ENCODE data around the gene STAG1.

The STAG1 gene

DNA sequence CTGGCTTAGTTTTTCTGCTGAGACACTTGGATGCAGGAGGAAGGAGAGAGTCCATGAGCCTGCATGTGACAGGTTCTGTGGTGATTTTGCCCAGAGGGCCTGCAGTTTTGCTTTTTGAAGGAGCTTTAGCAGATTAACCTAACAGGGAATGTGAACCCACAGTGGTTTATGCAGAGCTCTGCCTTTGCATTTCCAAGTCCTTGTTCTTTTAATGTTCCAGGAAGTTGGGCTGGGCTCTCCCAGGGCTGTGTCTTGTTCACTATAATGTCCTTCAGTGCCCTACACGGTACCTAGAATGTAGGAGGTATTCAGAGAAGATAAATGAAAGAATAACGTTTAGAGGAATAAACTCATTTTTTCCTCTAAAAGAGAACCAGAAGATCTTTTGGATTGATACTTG lies 451.7 kb downstream of the STAG1 start:
- DNase-seq (ENCODE audit: low read depth) = no peak
- TF ChIP-seq, protein P1, sequence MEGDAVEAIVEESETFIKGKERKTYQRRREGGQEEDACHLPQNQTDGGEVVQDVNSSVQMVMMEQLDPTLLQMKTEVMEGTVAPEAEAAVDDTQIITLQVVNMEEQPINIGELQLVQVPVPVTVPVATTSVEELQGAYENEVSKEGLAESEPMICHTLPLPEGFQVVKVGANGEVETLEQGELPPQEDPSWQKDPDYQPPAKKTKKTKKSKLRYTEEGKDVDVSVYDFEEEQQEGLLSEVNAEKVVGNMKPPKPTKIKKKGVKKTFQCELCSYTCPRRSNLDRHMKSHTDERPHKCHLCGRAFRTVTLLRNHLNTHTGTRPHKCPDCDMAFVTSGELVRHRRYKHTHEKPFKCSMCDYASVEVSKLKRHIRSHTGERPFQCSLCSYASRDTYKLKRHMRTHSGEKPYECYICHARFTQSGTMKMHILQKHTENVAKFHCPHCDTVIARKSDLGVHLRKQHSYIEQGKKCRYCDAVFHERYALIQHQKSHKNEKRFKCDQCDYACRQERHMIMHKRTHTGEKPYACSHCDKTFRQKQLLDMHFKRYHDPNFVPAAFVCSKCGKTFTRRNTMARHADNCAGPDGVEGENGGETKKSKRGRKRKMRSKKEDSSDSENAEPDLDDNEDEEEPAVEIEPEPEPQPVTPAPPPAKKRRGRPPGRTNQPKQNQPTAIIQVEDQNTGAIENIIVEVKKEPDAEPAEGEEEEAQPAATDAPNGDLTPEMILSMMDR (IDR thresholded peaks at IDR 0.05; ENCODE audit: control insufficient read depth, insufficient read depth, low read depth, low read length, missing control alignments) = no peak

DNA sequence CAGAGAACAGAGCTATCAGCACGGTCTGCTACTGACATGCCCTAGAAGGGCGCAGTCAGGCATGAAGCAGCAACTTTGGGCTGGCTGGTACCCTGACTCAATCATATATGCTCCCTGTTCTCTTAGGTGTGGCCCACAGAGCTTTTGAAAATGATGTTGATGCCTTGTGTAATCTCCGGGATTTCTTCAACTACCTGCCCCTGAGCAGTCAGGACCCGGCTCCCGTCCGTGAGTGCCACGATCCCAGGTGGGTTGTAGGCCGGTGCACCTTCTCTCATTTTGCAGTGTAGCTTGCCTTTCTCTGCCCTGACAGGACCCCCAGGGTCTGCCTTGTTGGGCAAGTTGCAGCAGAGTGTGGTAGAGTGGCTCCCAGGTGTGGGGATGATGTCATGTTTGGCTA lies 454.4 kb downstream of the STAG1 start:
- H3K4me3 ChIP-seq (ENCODE audit: control insufficient read depth, low read depth, low read length) = no peak overlapping the region
- no peak for DNase-seq (ENCODE audit: low read depth)
- TF ChIP-seq, protein P1 (IDR thresholded peaks at IDR 0.05; ENCODE audit: control insufficient read depth, insufficient read depth, low read depth, low read length, missing control alignments) = no peak

More for the DNA sequence above, 451.7 kb downstream of the STAG1 start:
- no peak overlapping the region for H3K4me3 ChIP-seq (ENCODE audit: control insufficient read depth, low read depth, low read length)

DNA sequence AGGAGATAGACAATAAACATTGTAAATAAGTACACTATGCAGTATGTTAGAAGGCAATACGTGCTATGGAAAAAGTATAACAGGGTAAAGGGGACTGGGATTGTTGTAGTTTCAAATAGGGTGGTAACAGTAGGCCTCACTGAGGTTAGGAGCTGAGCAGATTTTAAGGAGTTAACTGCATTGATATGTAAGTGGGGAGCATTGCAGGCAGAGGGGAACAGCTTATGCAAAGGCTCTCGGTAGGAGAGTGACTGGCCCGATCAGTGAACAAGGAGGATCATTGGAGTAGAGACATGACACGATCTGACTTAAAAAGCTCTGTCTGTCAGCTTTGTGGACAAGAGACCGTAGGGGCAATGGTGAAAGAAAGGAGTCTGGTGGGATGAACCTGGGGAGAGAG lies 455.2 kb downstream of the STAG1 start:
- TF ChIP-seq, protein P1 (IDR thresholded peaks at IDR 0.05; ENCODE audit: control insufficient read depth, insufficient read depth, low read depth, low read length, missing control alignments) = no peak
- no peak for DNase-seq (ENCODE audit: low read depth)
- no peak overlapping the region for H3K4me3 ChIP-seq (ENCODE audit: control insufficient read depth, low read depth, low read length)

GRCh38 chr3:136294176-136294575 lies 458.0 kb downstream of the STAG1 start:
- DNase-seq (ENCODE audit: low read depth) = no peak
- TF ChIP-seq, protein P1 (IDR thresholded peaks at IDR 0.05; ENCODE audit: control insufficient read depth, insufficient read depth, low read depth, low read length, missing control alignments) = no peak
- no peak overlapping the region for H3K4me3 ChIP-seq (ENCODE audit: control insufficient read depth, low read depth, low read length)

GRCh38 chr3:136293279-136293678 lies 458.9 kb downstream of the STAG1 start:
- no peak overlapping the region for H3K4me3 ChIP-seq (ENCODE audit: control insufficient read depth, low read depth, low read length)
- TF ChIP-seq, protein P1 (IDR thresholded peaks at IDR 0.05; ENCODE audit: control insufficient read depth, insufficient read depth, low read depth, low read length, missing control alignments) = no peak
- no peak for DNase-seq (ENCODE audit: low read depth)

DNA sequence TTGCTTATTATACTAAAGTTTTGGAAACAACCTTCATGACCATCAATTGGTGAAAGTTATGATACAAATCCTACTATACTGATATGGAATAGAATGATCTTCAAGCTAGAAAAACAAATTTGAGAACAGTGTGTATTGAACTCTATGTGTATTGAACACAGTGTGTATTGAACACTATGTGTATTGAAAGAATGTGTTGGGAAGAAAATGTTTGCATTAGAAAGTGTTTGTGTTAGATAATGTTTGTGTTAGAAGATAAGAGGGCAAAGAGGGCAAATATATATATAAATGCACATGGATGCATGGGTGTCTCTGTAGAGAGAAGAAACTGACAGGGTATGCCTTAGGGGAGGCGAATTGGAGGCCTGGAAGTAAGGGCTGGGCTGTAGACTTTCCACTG lies 459.7 kb downstream of the STAG1 start:
- no peak overlapping the region for H3K4me3 ChIP-seq (ENCODE audit: control insufficient read depth, low read depth, low read length)
- TF ChIP-seq, protein P1 (IDR thresholded peaks at IDR 0.05; ENCODE audit: control insufficient read depth, insufficient read depth, low read depth, low read length, missing control alignments) = no peak
- DNase-seq (ENCODE audit: low read depth) = no peak

DNA sequence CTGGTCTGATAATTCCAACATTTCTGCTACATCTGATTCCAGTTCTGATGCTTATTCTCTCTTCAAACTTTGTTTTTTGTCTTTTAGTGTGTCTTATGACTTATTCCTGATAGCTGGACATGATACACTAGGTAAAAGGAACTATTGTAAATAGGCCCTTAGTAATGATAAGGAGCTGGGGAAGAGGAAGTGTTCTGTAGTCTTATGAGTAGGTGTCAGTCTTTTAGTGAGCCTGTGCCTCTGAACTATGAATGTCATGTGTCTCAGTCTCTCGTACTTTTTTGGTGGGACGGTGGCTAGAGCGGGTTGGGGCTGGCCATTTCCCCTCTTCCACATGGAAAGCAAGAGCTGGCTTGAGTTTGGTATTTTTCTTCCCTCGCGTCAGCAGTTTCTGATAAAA lies 460.9 kb downstream of the STAG1 start:
- TF ChIP-seq, protein P1 (IDR thresholded peaks at IDR 0.05; ENCODE audit: control insufficient read depth, insufficient read depth, low read depth, low read length, missing control alignments) = no peak
- DNase-seq (ENCODE audit: low read depth) = no peak
- H3K4me3 ChIP-seq (ENCODE audit: control insufficient read depth, low read depth, low read length) = no peak overlapping the region
